HEK293T (cell line): ENCODE measurements around the gene ST3GAL4.

Experiments used
- CTCF ChIA-PET: fragments of 350-600 bp; formaldehyde crosslinking; extraction: SDS; loops from one replicate; lab custom pipeline; 2021; ENCODE audit warnings: antibody characterized with exemption, inconsistent platforms; lab: Yijun Ruan, JAX
- POLR2A ChIA-PET: fragments of 350-600 bp; formaldehyde crosslinking; extraction: SDS; loops from one replicate; lab custom pipeline; 2020; ENCODE audit warnings: antibody characterized with exemption, inconsistent platforms; lab: Yijun Ruan, JAX
- DNase-seq: peaks from one replicate; pipeline ENCODE4 v3.0.0; 2012; ENCODE audit warnings: mixed read lengths; ENCODE audit errors: extremely low spot score
- CTBP1 ChIP-seq: fragments of 450-650 bp; IDR thresholded peaks from 2 replicates; pipeline ENCODE4 v1.6.1; 2016; ENCODE audit warnings: borderline replicate concordance
- ELF4 ChIP-seq: fragments of 450-650 bp; IDR thresholded peaks from 2 replicates; pipeline ENCODE4 v1.6.1; 2017; ENCODE audit warnings: antibody characterized with exemption
- FOXA1 ChIP-seq: fragments of 450-650 bp; IDR thresholded peaks from 2 replicates; pipeline ENCODE4 v1.6.1; 2016; ENCODE audit warnings: mild to moderate bottlenecking
- FOXK2 ChIP-seq: fragments of 450-650 bp; IDR thresholded peaks from 2 replicates; pipeline ENCODE4 v1.6.1; 2016; ENCODE audit warnings: mild to moderate bottlenecking
- HDGF ChIP-seq: fragments of 450-650 bp; IDR thresholded peaks from 2 replicates; pipeline ENCODE4 v1.6.1; 2017; ENCODE audit warnings: antibody characterized with exemption, borderline replicate concordance
- LEF1 ChIP-seq: fragments of 450-650 bp; IDR thresholded peaks from 2 replicates; pipeline ENCODE4 v1.6.1; 2017; ENCODE audit warnings: mild to moderate bottlenecking, borderline replicate concordance
- NFRKB ChIP-seq: fragments of 450-650 bp; IDR thresholded peaks from 2 replicates; pipeline ENCODE4 v1.6.1; 2016; ENCODE audit warnings: mild to moderate bottlenecking, moderate library complexity
- SP1 ChIP-seq: fragments of 450-650 bp; IDR thresholded peaks from 2 replicates; pipeline ENCODE4 v1.6.1; 2017
- TF ChIP-seq, protein P1 (sequence below): fragments of 450-650 bp; IDR thresholded peaks from 2 replicates; pipeline ENCODE4 v1.6.1; 2016

Gene ST3GAL4

DNA sequence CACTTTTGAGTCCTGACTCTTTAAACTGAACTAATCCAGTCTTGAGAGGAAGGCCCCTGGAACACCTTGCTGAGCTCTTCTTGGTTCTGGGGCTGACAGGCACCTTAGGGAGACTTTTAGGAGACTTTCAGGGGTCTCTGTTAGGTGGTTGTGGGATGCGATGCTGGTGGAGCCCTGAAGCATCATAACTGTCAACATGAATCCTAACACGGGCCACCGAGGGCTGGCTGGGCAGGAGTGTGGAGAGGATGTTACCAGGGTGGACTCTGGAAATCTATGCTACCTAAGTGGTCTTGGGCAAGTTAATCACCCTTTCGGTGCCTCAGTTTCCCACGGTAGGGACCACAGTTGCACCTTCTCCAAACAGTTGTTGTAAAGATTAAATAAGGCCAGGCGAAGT is 106.5 kb downstream of the ST3GAL4 start:
- ChIA-PET CTCF (no interaction called here), POLR2A (no interaction called here)
- no peak for DNase-seq
- TF ChIP-seq SP1 (no peak), CTBP1 (no peak), FOXA1 (no peak), ELF4 (no peak), FOXK2 (no peak), LEF1 (no peak), HDGF (no peak), NFRKB (no peak)
- TF ChIP-seq, protein P1, sequence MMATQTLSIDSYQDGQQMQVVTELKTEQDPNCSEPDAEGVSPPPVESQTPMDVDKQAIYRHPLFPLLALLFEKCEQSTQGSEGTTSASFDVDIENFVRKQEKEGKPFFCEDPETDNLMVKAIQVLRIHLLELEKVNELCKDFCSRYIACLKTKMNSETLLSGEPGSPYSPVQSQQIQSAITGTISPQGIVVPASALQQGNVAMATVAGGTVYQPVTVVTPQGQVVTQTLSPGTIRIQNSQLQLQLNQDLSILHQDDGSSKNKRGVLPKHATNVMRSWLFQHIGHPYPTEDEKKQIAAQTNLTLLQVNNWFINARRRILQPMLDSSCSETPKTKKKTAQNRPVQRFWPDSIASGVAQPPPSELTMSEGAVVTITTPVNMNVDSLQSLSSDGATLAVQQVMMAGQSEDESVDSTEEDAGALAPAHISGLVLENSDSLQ: no peak

GRCh38 chr11:126462422-126462821 is 106.9 kb downstream of the ST3GAL4 start:
- ChIA-PET CTCF (no interaction called here), POLR2A (no interaction called here)
- TF ChIP-seq FOXK2: no peak
- DNase-seq: no peak
